Tibial nerve (tissue), 4 donors: ENCODE measurements around the gene FCN1.

Experiments
- EP300 ChIP-seq, 2 donors: sonication (generic); formaldehyde crosslinking; IDR thresholded peaks; one replicate each; pipeline ENCODE4 v1.6.1; 2017; ENCODE audit warnings: antibody characterized with exemption in 2 of 2, mild to moderate bottlenecking in 1 of 2
- POLR2A ChIP-seq, 2 donors: fragments of 450-650 bp; IDR thresholded peaks; one replicate each; pipeline ENCODE4 v1.6.1; 2017; ENCODE audit warnings: antibody characterized with exemption in 2 of 2, mild to moderate bottlenecking in 2 of 2, moderate library complexity in 2 of 2
- TF ChIP-seq, protein P1 (sequence below), 5 experiments: fragments of 200-600 bp in 3 of 5; fragments of 450-650 bp in 2 of 5; sonication (generic) in 3 of 5; IDR thresholded peaks; one replicate each; pipeline ENCODE4 v1.5.1; 2016 to 2019; ENCODE audit warnings: antibody characterized with exemption in 5 of 5, mild to moderate bottlenecking in 3 of 5, moderate library complexity in 2 of 5

DNA sequence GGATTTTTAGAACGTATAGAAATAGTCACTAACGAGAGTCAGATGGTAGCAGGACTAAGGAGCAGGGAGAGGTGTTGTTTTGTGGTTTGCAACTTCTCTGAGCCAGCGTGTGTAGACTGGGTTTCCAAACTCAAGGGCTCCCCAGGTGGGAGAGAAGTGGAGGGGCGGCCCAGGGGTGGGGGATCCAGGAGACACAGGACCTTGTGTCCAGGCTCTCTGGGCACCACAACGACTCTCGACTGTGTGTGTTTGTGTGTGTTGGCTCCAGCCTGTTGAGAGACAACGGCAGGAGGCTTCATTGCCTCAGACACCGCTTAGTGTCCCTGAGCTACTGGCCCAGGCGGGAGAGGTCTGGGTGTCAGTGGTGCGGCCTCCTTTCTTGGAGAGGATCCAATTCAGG lies 934 bp upstream of the FCN1 start:
- TF ChIP-seq, protein P1, sequence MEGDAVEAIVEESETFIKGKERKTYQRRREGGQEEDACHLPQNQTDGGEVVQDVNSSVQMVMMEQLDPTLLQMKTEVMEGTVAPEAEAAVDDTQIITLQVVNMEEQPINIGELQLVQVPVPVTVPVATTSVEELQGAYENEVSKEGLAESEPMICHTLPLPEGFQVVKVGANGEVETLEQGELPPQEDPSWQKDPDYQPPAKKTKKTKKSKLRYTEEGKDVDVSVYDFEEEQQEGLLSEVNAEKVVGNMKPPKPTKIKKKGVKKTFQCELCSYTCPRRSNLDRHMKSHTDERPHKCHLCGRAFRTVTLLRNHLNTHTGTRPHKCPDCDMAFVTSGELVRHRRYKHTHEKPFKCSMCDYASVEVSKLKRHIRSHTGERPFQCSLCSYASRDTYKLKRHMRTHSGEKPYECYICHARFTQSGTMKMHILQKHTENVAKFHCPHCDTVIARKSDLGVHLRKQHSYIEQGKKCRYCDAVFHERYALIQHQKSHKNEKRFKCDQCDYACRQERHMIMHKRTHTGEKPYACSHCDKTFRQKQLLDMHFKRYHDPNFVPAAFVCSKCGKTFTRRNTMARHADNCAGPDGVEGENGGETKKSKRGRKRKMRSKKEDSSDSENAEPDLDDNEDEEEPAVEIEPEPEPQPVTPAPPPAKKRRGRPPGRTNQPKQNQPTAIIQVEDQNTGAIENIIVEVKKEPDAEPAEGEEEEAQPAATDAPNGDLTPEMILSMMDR (IDR thresholded peaks at IDR 0.05): no peak
- TF ChIP-seq POLR2A (IDR thresholded peaks at IDR 0.05) (no peak), EP300 (IDR thresholded peaks at IDR 0.05) (no peak)
